HepG2 (cell line): ENCODE results near the gene DCST2. TPM values are rescaled to one million over a fixed set of nuclear protein-coding genes. Genes with fewer than 3 reads are reported as not detected.
A peak's percentile ranks its signal among the peaks of the same experiment; 100 is the strongest.

Experiments used
- ATF4 ChIP-seq, 2 experiments: fragments of 450-650 bp in 1 of 2; sonication (generic) in 1 of 2; formaldehyde crosslinking; IDR thresholded peaks; 2 replicates each; pipeline versions ENCODE4 v1.5.0 to v1.8.0; 2020 to 2022; ENCODE audit warnings: mild to moderate bottlenecking in 1 of 2, missing genetic modification reagents in 1 of 2
- ATF7-NPFF ChIP-seq: sonication (generic); formaldehyde crosslinking; IDR thresholded peaks from 2 replicates; pipeline ENCODE4 v1.8.1; 2023; ENCODE audit warnings: mild to moderate bottlenecking, low read depth, missing genetic modification reagents, moderate library complexity
- BATF2 ChIP-seq: sonication (generic); formaldehyde crosslinking; IDR thresholded peaks from 2 replicates; pipeline ENCODE4 v1.8.0; 2022; ENCODE audit warnings: mild to moderate bottlenecking, missing genetic modification reagents, moderate library complexity
- BRCA1 ChIP-seq: sonication (generic); formaldehyde crosslinking; IDR thresholded peaks from 2 replicates; pipeline ENCODE4 v1.4.0; 2020; ENCODE audit warnings: missing genetic modification reagents
- CBX5 ChIP-seq: sonication (generic); formaldehyde crosslinking; IDR thresholded peaks from 2 replicates; pipeline ENCODE4 v1.4.0; 2020; ENCODE audit warnings: missing genetic modification reagents, borderline replicate concordance
- CEBPG ChIP-seq: IDR thresholded peaks from 2 replicates; pipeline ENCODE4 v1.6.1; 2016
- CREB1 ChIP-seq, 2 experiments: fragments of 450-650 bp in 1 of 2; IDR thresholded peaks; 2 replicates each; pipeline ENCODE4 v1.6.1; 2016 to 2017; ENCODE audit warnings: control low read depth in 1 of 2, mild to moderate bottlenecking in 1 of 2, missing compliant biosample characterization in 1 of 2, missing genetic modification characterization in 1 of 2
- EED ChIP-seq: sonication (generic); formaldehyde crosslinking; IDR thresholded peaks from 2 replicates; pipeline ENCODE4 v1.5.0; 2020; ENCODE audit warnings: mild to moderate bottlenecking, missing genetic modification reagents
- HMG20B ChIP-seq: conservative IDR thresholded peaks from 2 replicates; pipeline ENCODE4 v1.6.1; 2016; ENCODE audit warnings: missing genetic modification reagents, missing compliant biosample characterization
- HNF4A ChIP-seq: sonication (generic); formaldehyde crosslinking; IDR thresholded peaks from 2 replicates; pipeline ENCODE4 v1.4.0; 2020; ENCODE audit warnings: missing genetic modification reagents
- MBD4 ChIP-seq: IDR thresholded peaks from 2 replicates; pipeline ENCODE4 v1.6.1; 2012; ENCODE audit warnings: low read length, inconsistent platforms, borderline replicate concordance
- RBAK ChIP-seq: sonication (generic); formaldehyde crosslinking; IDR thresholded peaks from 2 replicates; pipeline ENCODE4 v1.5.1; 2020; ENCODE audit warnings: mild to moderate bottlenecking, missing genetic modification reagents
- RBFOX2 ChIP-seq: fragments of 200-400 bp; formaldehyde crosslinking; IDR thresholded peaks from 2 replicates; pipeline ENCODE4 v1.6.1; 2017; ENCODE audit warnings: low read depth, mild to moderate bottlenecking, low read length
- SMARCC2 ChIP-seq: fragments of 450-650 bp; IDR thresholded peaks from 2 replicates; pipeline ENCODE4 v1.6.1; 2017; ENCODE audit warnings: antibody characterized with exemption, mild to moderate bottlenecking
- STAT5B ChIP-seq: sonication (generic); formaldehyde crosslinking; IDR thresholded peaks from 2 replicates; pipeline ENCODE4 v1.4.0; 2020; ENCODE audit warnings: missing genetic modification reagents
- ZNF136 ChIP-seq: sonication (generic); formaldehyde crosslinking; IDR thresholded peaks from 2 replicates; pipeline ENCODE4 v1.8.1; 2022; ENCODE audit warnings: low read depth, mild to moderate bottlenecking, moderate library complexity, missing genetic modification reagents
- ZNF251 ChIP-seq: sonication (generic); formaldehyde crosslinking; IDR thresholded peaks from 2 replicates; pipeline ENCODE4 v1.9.0; 2021; ENCODE audit warnings: mild to moderate bottlenecking, missing genetic modification reagents
- ZNF430 ChIP-seq: sonication (generic); formaldehyde crosslinking; IDR thresholded peaks from 2 replicates; pipeline ENCODE4 v1.9.0; 2021; ENCODE audit warnings: mild to moderate bottlenecking, missing genetic modification reagents
- ZNF543 ChIP-seq: sonication (generic); formaldehyde crosslinking; IDR thresholded peaks from 2 replicates; pipeline ENCODE4 v1.4.0; 2020; ENCODE audit warnings: mild to moderate bottlenecking, missing genetic modification reagents
- ZNF556 ChIP-seq: sonication (generic); formaldehyde crosslinking; IDR thresholded peaks from 2 replicates; pipeline ENCODE4 v1.4.0; 2020; ENCODE audit warnings: mild to moderate bottlenecking, missing genetic modification reagents, borderline replicate concordance
- ZNF564 ChIP-seq: sonication (generic); formaldehyde crosslinking; IDR thresholded peaks from 2 replicates; pipeline ENCODE4 v1.8.1; 2023; ENCODE audit warnings: mild to moderate bottlenecking, missing genetic modification reagents
- ZNF574 ChIP-seq: sonication (generic); formaldehyde crosslinking; IDR thresholded peaks from 2 replicates; pipeline ENCODE4 v1.4.0; 2020; ENCODE audit warnings: missing genetic modification reagents
- ZNF776 ChIP-seq: sonication (generic); formaldehyde crosslinking; IDR thresholded peaks from 2 replicates; pipeline ENCODE4 v1.4.0; 2020; ENCODE audit warnings: mild to moderate bottlenecking, missing genetic modification reagents
- ZNF800 ChIP-seq: sonication (generic); formaldehyde crosslinking; IDR thresholded peaks from 2 replicates; pipeline ENCODE4 v1.4.0; 2020; ENCODE audit warnings: missing genetic modification reagents
- ZSCAN29 ChIP-seq: sonication (generic); formaldehyde crosslinking; conservative IDR thresholded peaks from 2 replicates; pipeline ENCODE4 v1.4.0; 2020; ENCODE audit warnings: mild to moderate bottlenecking, missing genetic modification reagents
- polyA plus RNA-seq, 8 experiments: library from polyadenylated mRNA; depleted of rRNA in 3 of 8; stranded (reverse) in 7 of 8; unstranded in 1 of 8; fragments of >200 nt; fragmentation: Illumina TruSeq in 4 of 8; extraction: Trizol in 4 of 8; gene quantifications; 2 replicates each; pipeline versions ENCODE4 v1.2.1 to v1.2.3, GENCODE V29; 2011 to 2016; ENCODE audit warnings: low read depth in 4 of 8, missing spikeins in 1 of 8, mixed read lengths in 1 of 8; ENCODE audit not compliant: insufficient read depth in 1 of 8
- total RNA-seq, 5 experiments: library from RNA; depleted of rRNA; stranded (reverse); fragments of >200 nt; fragmentation: Illumina TruSeq; extraction: Trizol; gene quantifications; 2 replicates each; pipeline ENCODE4 v1.2.3, GENCODE V29; 2016; ENCODE audit warnings: low read depth in 1 of 5

Gene DCST2
- total and polyA plus RNA-seq, 2 of the 13 experiments (the other 11 are each of a cell fraction or from before 2014, with no cell fraction given): 0.74 TPM; not detected in 1

- 0 out of 2 replicates have a peak, but pooled peaks have one; percentile 1 for TF ChIP-seq ZNF556 (CRISPR knock-in tag)
- no peak for TF ChIP-seq ZNF136 (CRISPR knock-in tag)
- no peak for TF ChIP-seq RBAK (CRISPR knock-in tag)
- no peak for TF ChIP-seq HNF4A (CRISPR knock-in tag)
- no peak for TF ChIP-seq CBX5 (CRISPR knock-in tag)
- no peak for TF ChIP-seq BRCA1 (CRISPR knock-in tag)
- no peak for TF ChIP-seq MBD4
- TF ChIP-seq EED (CRISPR knock-in tag): 0 out of 2 replicates have a peak, but pooled peaks have one; percentile 34
- TF ChIP-seq CEBPG (CRISPR knock-in tag): no peak
- TF ChIP-seq ATF4 (CRISPR knock-in tag; IDR thresholded peaks at IDR 0.05): no peak
- TF ChIP-seq SMARCC2: no peak
- peak; percentile 54 for TF ChIP-seq RBFOX2
- TF ChIP-seq CREB1 (IDR thresholded peaks at IDR 0.05): no peak
- no peak for TF ChIP-seq CREB1 (CRISPR knock-in tag; IDR thresholded peaks at IDR 0.05)
- TF ChIP-seq ZNF430 (CRISPR knock-in tag): no peak
- TF ChIP-seq ZNF251 (CRISPR knock-in tag): no peak
- TF ChIP-seq STAT5B (CRISPR knock-in tag): no peak
- 0 out of 2 replicates have a peak, but pooled peaks have one; percentile 62 for TF ChIP-seq ZNF776 (CRISPR knock-in tag)
- no peak for TF ChIP-seq ATF7-NPFF (CRISPR knock-in tag)
- TF ChIP-seq HMG20B (CRISPR knock-in tag): no peak
- peak; percentile 44; the same call in 1 of the 2 replicates for TF ChIP-seq ZNF574 (CRISPR knock-in tag)
- no peak for TF ChIP-seq BATF2 (CRISPR knock-in tag)
- no peak for TF ChIP-seq ZNF543 (CRISPR knock-in tag)
- 0 out of 2 replicates have a peak, but pooled peaks have one; percentile 48 for TF ChIP-seq ZNF800 (CRISPR knock-in tag)
- no peak for TF ChIP-seq ZNF564 (CRISPR knock-in tag)
- no peak for TF ChIP-seq ZSCAN29
Observed at GRCh38 chr1:155070721-155071569, 37.4 kb upstream of the DCST2 start (continued).
